RWPE1 (cell line): ENCODE data around the gene RAMACL.

ENCODE experiments used
- CTCF ChIA-PET: fragments of 350-600 bp; sonication (Branson Sonifier 250); formaldehyde crosslinking; extraction: SDS; loops from one replicate; lab custom pipeline; 2021; lab: Yijun Ruan, JAX
- POLR2A ChIA-PET: fragments of 400-600 bp; formaldehyde crosslinking; extraction: SDS; loops from one replicate; lab custom pipeline; 2020; ENCODE audit warnings: antibody characterized with exemption; ENCODE audit not compliant: low non-redundant PET; lab: Yijun Ruan, JAX
- DNase-seq: peaks from one replicate; pipeline ENCODE4 v3.0.0; 2012; ENCODE audit warnings: low spot score
- H3K27ac ChIP-seq: fragments of 450-650 bp; 2 replicates; pipeline ENCODE4 v1.5.1; 2017
- CTCF ChIP-seq: fragments of 450-650 bp; conservative IDR thresholded peaks from 2 replicates; pipeline ENCODE4 v1.5.1; 2017; ENCODE audit warnings: low read depth, mild to moderate bottlenecking

The RAMACL gene

GRCh38 chr6:166565084-166565967 lies 21.2 kb downstream of the RAMACL start:
- DNase-seq = no peak
- POLR2A ChIA-PET = no interaction called here
- peak overlapping the region; percentile 93 for H3K27ac ChIP-seq
- no peak for TF ChIP-seq CTCF
- CTCF ChIA-PET = no interaction called here

DNA sequence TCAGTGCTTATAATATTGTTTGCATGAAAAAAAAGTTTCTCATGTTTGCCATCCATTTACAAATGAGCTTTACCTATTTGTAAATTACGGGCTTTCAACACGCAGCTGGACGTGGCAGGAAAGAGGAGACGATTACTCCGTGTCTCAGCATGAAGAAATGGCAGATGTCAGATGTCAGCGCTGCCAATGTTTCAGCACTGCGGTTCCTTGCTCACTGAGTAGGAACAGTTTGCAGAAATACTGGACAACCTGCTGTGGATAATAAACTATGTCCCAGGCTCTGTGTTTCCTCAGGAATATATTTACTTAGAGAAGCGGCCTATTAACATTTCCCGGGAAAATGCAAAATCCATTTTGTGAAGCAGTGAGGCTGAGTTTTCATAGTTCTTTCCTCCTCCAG lies 22.7 kb downstream of the RAMACL start:
- no peak for TF ChIP-seq CTCF
- ChIA-PET POLR2A (no interaction called here), CTCF (no interaction called here)
- DNase-seq = no peak
- no peak overlapping the region; the same call in 1 of the 2 replicates for H3K27ac ChIP-seq

DNA sequence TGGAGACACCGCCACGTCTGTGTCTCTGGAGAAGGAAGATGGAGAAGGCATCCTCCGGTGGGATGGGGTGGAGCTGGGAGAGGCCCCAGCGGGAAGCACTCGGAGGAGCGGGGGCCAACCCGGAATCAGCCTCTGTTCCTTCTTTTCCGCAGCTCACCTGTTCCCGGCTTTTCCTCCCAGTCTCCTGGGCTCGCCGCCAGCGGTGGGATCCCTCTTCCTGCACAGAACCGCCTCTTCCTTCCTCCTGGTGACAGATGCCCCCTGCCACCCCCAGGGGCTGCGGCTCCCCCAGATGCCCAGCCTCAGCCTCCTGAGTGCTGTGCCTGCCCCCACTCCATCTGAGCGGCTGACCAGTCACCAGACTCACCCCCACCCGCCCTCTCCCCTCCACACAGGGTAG lies 23.3 kb downstream of the RAMACL start:
- no peak for DNase-seq
- no peak for TF ChIP-seq CTCF
- POLR2A ChIA-PET = no interaction called here
- CTCF ChIA-PET = interaction anchor here (0.6 kb wide), 1 partner anchor 385 kb away, joined by 6 read pairs; no protein-coding TSS in a partner anchor
- peak overlapping the region; percentile 1; the same call in 1 of the 2 replicates for H3K27ac ChIP-seq

DNA sequence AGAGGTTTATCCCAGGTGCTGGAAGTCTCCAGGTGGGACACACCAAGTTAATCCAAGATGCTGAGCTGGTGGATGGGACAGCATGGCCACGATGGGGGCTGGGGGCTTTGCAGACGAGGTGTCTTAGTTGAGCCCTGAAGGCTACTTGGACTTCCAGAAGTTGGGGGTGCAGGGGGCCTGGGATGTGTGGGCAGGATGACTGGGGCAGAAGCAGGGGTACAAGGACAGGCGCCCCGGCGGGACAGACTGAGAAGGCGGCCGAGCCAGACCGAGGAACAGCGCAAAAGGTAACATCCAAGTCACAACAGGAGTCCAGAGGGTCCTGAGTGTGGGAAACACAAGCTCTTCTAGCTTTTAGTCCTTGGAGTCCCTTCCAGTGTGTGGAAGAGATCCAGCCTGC lies 23.8 kb downstream of the RAMACL start:
- no peak for TF ChIP-seq CTCF
- ChIA-PET POLR2A (no interaction called here), CTCF (interaction anchor here (0.6 kb wide), 1 partner anchor 386 kb away, joined by 6 read pairs; no protein-coding TSS in a partner anchor)
- H3K27ac ChIP-seq = peak overlapping the region; percentile 1; the same call in 1 of the 2 replicates
- no peak for DNase-seq

- no peak for TF ChIP-seq CTCF
- no peak for DNase-seq
- POLR2A ChIA-PET = no interaction called here
- CTCF ChIA-PET = no interaction called here
- peak overlapping the region; percentile 4; the same call in 1 of the 2 replicates for H3K27ac ChIP-seq
Observed at GRCh38 chr6:166561771-166562359, 24.6 kb downstream of the RAMACL start.

GRCh38 chr6:166560222-166560621 lies 26.3 kb downstream of the RAMACL start:
- no peak overlapping the region for H3K27ac ChIP-seq
- CTCF ChIA-PET = interaction anchor here (0.6 kb wide), 1 partner anchor 13 kb away, joined by 3 read pairs; no protein-coding TSS in a partner anchor
- DNase-seq = no peak
- POLR2A ChIA-PET = no interaction called here
- no peak for TF ChIP-seq CTCF
